GM12875 (cell line): ENCODE measurements around the gene ACSF3.
A peak's percentile ranks its signal among the peaks of the same experiment; 100 is the strongest.

Source experiments
- H3K4me3 ChIP-seq: one replicate; pipeline ENCODE4 v1.5.1; 2011; ENCODE audit warnings: low read depth, low read length, control low read depth
- TF ChIP-seq, protein P1 (sequence below): IDR thresholded peaks from 2 replicates; pipeline ENCODE4 v1.5.1; 2011; ENCODE audit warnings: low read depth, mild to moderate bottlenecking, control low read depth, inconsistent platforms, low read length, moderate library complexity, borderline replicate concordance; ENCODE audit not compliant: insufficient read depth

Gene ACSF3

DNA sequence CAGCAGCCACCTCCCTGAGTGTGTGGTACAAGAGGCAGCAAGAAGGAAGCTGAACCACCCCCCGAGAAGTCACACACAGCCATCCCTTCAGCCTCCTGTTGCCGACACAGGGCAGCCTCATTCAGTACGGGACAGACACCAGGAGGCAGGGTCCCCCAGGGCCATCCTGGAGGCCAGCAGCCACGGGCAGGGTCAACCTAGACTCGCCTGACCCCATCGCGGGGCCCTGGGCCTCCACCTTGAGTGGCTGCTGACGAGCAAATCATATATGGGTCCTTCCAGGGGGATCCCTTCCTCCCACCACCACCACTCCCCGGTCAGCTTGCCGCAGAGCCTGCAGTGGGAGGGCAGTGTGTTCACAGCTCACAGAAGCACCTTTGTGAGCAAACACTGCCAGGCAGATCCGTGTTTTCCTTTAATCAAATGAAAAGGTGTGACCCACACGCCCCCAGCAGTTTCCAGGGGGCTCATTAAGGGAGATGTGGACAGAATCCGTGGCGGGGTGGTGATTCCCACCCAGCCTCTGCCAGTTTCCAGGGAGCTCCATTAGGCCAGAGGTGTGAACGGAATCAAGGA is 5.6 kb upstream of the ACSF3 start:
- H3K4me3 ChIP-seq: no peak overlapping the region
- TF ChIP-seq, protein P1, sequence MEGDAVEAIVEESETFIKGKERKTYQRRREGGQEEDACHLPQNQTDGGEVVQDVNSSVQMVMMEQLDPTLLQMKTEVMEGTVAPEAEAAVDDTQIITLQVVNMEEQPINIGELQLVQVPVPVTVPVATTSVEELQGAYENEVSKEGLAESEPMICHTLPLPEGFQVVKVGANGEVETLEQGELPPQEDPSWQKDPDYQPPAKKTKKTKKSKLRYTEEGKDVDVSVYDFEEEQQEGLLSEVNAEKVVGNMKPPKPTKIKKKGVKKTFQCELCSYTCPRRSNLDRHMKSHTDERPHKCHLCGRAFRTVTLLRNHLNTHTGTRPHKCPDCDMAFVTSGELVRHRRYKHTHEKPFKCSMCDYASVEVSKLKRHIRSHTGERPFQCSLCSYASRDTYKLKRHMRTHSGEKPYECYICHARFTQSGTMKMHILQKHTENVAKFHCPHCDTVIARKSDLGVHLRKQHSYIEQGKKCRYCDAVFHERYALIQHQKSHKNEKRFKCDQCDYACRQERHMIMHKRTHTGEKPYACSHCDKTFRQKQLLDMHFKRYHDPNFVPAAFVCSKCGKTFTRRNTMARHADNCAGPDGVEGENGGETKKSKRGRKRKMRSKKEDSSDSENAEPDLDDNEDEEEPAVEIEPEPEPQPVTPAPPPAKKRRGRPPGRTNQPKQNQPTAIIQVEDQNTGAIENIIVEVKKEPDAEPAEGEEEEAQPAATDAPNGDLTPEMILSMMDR: no peak

DNA sequence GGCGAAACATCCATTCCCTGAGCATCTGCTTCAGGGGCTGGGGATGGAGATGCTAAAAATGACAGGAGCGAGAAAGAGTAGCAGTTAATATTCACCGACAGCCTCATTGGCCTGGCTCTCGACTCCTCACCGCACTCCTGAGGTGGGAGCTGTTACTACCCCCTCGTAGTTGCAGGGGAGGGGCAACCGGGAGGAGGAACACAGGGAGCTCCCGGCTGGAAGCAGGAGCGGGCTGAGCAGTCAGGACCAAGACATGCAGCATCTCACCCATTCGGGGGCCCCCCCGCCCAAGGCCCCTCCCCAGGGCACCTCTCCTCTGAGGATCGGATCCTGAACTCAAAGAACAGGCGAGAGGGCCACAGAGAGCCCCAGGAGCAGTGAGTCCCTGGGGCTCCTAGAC is 4.5 kb upstream of the ACSF3 start:
- TF ChIP-seq, protein P1: no peak
- no peak overlapping the region for H3K4me3 ChIP-seq

DNA sequence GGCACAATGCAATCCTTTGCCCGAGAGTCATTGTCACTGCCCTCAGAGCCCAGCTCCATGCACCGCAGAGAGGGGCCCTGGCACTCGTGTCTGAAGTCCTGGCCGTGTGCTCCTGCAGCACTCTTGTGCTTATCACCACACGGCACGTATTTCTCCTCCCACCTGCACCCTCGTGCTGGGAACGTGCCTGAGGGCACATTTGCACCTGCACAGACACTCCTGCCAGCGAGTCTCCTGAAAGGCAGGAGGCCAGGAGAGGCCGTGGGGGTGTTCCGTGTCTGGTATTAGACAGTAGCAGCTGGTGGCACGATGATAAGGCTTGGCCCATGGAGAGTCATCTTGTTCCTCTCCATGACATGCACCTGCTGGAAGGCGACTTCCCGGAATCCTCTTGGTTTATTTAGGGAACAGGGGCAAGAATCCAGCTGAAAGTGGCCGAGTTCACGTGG is 3.4 kb upstream of the ACSF3 start:
- TF ChIP-seq, protein P1: no peak

DNA sequence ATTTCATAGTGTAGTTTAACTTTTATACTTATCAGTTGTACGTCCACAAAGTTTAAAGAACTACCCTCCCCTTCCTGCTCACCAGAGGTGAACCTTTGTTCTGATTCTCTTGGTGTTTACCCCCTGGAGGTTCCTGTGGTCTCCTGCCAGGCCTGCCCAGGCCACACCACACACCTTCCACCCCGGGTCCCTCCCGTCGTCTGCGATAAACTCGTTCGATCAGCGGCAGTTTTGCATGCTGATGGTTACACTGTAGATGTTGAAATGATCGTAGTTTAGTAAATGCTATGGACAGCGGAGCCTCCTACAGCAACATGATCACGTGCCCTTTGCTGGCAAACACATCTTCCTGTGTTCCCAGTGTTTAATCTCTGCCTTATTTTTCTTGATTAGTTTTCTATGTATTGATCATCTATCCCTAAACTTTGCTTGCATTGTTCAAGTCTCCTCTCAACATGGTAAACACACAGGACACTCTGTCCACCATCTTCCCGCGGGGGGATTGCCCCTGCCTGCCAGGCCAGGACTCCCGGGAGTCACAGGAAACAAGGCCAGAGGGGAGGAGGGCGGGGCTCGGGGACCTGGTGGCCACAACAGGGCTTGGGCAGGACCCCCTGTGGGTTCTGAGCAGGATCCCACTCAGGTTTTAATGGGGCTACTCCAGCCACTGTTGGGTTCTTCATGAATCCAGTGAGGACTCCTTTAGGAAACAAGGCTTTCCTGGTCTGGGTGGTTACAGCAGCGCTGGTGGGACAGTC is 2.8 kb upstream of the ACSF3 start:
- H3K4me3 ChIP-seq: no peak overlapping the region
- TF ChIP-seq, protein P1: no peak

More for the DNA sequence above, 3.4 kb upstream of the ACSF3 start:
- no peak overlapping the region for H3K4me3 ChIP-seq

DNA sequence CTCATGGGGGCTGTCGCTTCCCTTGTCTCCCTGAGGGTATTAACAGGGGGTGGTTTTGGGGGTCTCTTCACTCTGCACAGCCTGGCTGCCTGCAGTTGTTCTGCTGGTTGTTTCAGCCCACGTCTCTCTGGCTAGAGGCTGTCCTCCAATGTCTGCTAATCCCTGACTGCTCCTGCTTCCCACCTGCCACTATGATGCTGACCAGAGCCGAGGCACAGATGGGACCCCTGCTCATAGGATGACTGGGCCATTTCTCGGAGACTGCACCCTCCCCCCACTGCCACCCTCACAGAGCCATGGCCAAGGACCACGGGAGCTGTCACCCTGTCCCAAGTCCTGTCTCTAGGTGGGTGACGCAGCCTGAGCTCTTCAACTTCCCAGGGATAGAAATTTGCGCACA is 1.6 kb upstream of the ACSF3 start:
- TF ChIP-seq, protein P1: no peak

DNA sequence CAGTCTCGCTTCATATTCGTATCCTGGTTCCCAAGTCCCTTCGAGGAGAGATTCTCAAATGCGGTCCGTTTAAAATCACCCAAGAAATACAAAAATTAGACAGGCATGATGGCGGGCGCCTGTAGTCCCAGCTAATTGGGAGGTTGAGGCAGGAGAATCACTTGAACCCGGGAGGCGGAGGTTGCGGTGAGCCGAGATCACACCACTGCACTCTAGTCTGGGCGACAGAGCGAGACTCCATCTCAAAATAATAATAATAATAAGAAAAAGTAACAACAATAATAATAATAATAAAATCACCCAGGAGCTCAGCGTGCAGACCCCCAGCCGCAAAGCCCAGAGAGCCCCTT is 425 bp upstream of the ACSF3 start:
- H3K4me3 ChIP-seq: peak overlapping the region; percentile 59

More for the DNA sequence above, 1.6 kb upstream of the ACSF3 start:
- no peak overlapping the region for H3K4me3 ChIP-seq

DNA sequence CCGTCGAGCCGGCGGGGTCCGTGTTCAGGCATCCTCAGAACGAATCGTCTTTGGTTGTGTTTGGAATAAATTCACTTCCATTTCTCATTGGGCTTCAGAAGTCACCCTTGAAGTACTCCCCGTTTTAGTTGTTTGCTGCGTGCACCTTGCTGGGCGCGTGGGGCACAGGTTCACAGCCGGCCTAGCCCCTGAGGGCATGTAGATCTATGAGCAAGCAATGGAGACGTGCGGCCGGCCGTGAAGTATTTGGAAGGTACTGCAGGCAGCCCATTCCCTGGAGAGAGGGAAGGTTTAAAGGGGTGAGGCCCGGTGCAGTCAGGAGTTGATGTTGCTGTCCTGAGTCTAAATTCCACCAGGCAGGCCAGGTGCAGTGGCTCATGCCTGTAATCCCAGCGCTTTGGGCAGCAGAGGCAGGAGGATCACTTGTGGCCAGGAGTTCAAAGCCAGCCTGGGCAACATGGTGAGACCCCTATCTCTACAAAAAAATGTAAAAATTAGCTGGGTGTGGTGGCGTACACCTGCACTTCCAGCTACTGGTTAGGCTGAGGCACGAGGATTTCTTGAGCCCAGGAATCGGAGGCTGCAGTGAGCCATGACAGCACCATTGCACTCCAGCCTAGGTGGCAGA is 714 bp downstream of the ACSF3 start:
- TF ChIP-seq, protein P1: no peak
- H3K4me3 ChIP-seq: peak overlapping the region; percentile 59
